NCI-H526 treated with DMSO at 0.1 percent for 48 hours (cell line): Measurements from ENCODE around the gene SACS.
A peak's percentile ranks its signal among the peaks of the same experiment; 100 is the strongest.
"Not testable (repeated sequence)": the region's sequence is repeated elsewhere in the genome, so short reads cannot be mapped to it uniquely, and the experiment has no call there.

Experiments
- DNase-seq: peaks from one replicate; lab custom pipeline; 2025; lab: John Stamatoyannopoulos, UW

SACS gene

GRCh38 chr13:23456437-23457210, 23.1 kb upstream of the SACS start:
- DNase-seq = no peak

- no peak for DNase-seq
Observed at GRCh38 chr13:23455401-23456185, 22.1 kb upstream of the SACS start.

GRCh38 chr13:23453132-23453531, 19.6 kb upstream of the SACS start:
- DNase-seq = no peak

GRCh38 chr13:23450340-23451046, 17.0 kb upstream of the SACS start:
- peak; percentile 46 for DNase-seq

GRCh38 chr13:23449398-23450162, 16.1 kb upstream of the SACS start:
- no peak for DNase-seq

- DNase-seq = no peak
Observed at GRCh38 chr13:23447927-23448326, 14.4 kb upstream of the SACS start.

GRCh38 chr13:23445794-23446193, 12.3 kb upstream of the SACS start:
- DNase-seq = peak; percentile 84

GRCh38 chr13:23443878-23444277, 10.4 kb upstream of the SACS start:
- DNase-seq = no peak

- no peak for DNase-seq
Observed at GRCh38 chr13:23443110-23443509, 9.6 kb upstream of the SACS start.

- no peak for DNase-seq
Observed at GRCh38 chr13:23440821-23441618, 7.5 kb upstream of the SACS start.

- not testable (repeated sequence) for DNase-seq
Observed at GRCh38 chr13:23440324-23440723, 6.8 kb upstream of the SACS start.

GRCh38 chr13:23437916-23438315, 4.4 kb upstream of the SACS start:
- DNase-seq = no peak

- no peak for DNase-seq
Observed at GRCh38 chr13:23436680-23437079, 3.2 kb upstream of the SACS start.

- no peak for DNase-seq
Observed at GRCh38 chr13:23434491-23434890, 989 bp upstream of the SACS start.

- DNase-seq = no peak
Observed at GRCh38 chr13:23432626-23433025, 876 bp downstream of the SACS start.

GRCh38 chr13:23430664-23431063, 2.8 kb downstream of the SACS start:
- DNase-seq = no peak

GRCh38 chr13:23427881-23428528, 5.5 kb downstream of the SACS start:
- DNase-seq = no peak

- no peak for DNase-seq
Observed at GRCh38 chr13:23427342-23427843, 6.1 kb downstream of the SACS start.

GRCh38 chr13:23421596-23421995, 11.9 kb downstream of the SACS start:
- DNase-seq = no peak
